Activated T-cell treated with anti-CD3 and anti-CD28 coated beads for 24 hours (primary cell): ENCODE data around the gene AGXT.
A peak's percentile ranks its signal among the peaks of the same experiment; 100 is the strongest.

Experiments
- DNase-seq: peaks from one replicate; pipeline ENCODE4 v3.0.0-alpha.2; 2020; ENCODE audit warnings: low read depth

AGXT gene

GRCh38 chr2:240886678-240887609, 18.3 kb downstream of the AGXT start:
- no peak for DNase-seq

GRCh38 chr2:240887631-240888030, 19.0 kb downstream of the AGXT start:
- no peak for DNase-seq

GRCh38 chr2:240888130-240888889, 19.7 kb downstream of the AGXT start:
- DNase-seq, result no peak

- DNase-seq, result no peak
Observed at GRCh38 chr2:240888890-240889573, 20.4 kb downstream of the AGXT start.

- no peak for DNase-seq
Observed at GRCh38 chr2:240889601-240890560, 21.3 kb downstream of the AGXT start.

- DNase-seq, result no peak
Observed at GRCh38 chr2:240890691-240891090, 22.1 kb downstream of the AGXT start.

GRCh38 chr2:240891492-240892340, 23.1 kb downstream of the AGXT start:
- no peak for DNase-seq

- no peak for DNase-seq
Observed at GRCh38 chr2:240892356-240892755, 23.7 kb downstream of the AGXT start.

- no peak for DNase-seq
Observed at GRCh38 chr2:240892925-240893324, 24.3 kb downstream of the AGXT start.

- peak; percentile 65 for DNase-seq
Observed at GRCh38 chr2:240893363-240893844, 24.8 kb downstream of the AGXT start.

GRCh38 chr2:240894006-240894405, 25.4 kb downstream of the AGXT start:
- DNase-seq, result no peak

- DNase-seq, result no peak
Observed at GRCh38 chr2:240894836-240895558, 26.4 kb downstream of the AGXT start.

GRCh38 chr2:240895656-240896388, 27.2 kb downstream of the AGXT start, which contains the start of gene MAB21L4:
Gene MAB21L4 (minus strand): TSS chr2:240896156. CDS start chr2:240895997, 159 bp downstream.
- no peak for DNase-seq

- DNase-seq, result no peak
Observed at GRCh38 chr2:240896394-240896793, 27.8 kb downstream of the AGXT start.

GRCh38 chr2:240896871-240897692, 28.5 kb downstream of the AGXT start:
- DNase-seq, result no peak

GRCh38 chr2:240898108-240898730, 29.6 kb downstream of the AGXT start:
- DNase-seq, result no peak

GRCh38 chr2:240898731-240899467, 30.3 kb downstream of the AGXT start:
- no peak for DNase-seq
